Keratinocyte (primary cell): Measurements from ENCODE around the gene PAQR7. TPM values are rescaled to one million over a fixed set of nuclear protein-coding genes. Genes with fewer than 3 reads are reported as not detected.
A peak's percentile ranks its signal among the peaks of the same experiment; 100 is the strongest.

ENCODE experiments used
- DNase-seq: peaks from one replicate; pipeline ENCODE4 v3.0.0-alpha.2; 2011; ENCODE audit warnings: low read depth, missing footprints, low spot score
- FAIRE-seq: peaks from 2 replicates; lab custom pipeline; 2011; peaks lifted over from hg19 to GRCh38; lab: Jason Lieb, UNC
- H2AFZ ChIP-seq: 2 replicates; pipeline ENCODE4 v1.6.0; 2012; ENCODE audit warnings: low read length, control low read depth, inconsistent platforms; ENCODE audit not compliant: control insufficient read depth
- H3K27ac ChIP-seq: 2 replicates; pipeline ENCODE4 v1.5.1; 2011; ENCODE audit warnings: low read length; ENCODE audit not compliant: control insufficient read depth, insufficient read depth
- H3K27me3 ChIP-seq: 3 replicates; pipeline ENCODE4 v1.6.0; 2011; ENCODE audit warnings: low read length; ENCODE audit not compliant: control insufficient read depth, insufficient read depth; ENCODE audit errors: extremely low read depth
- H3K36me3 ChIP-seq, 2 experiments: 2 replicates in 1 of 2; 3 replicates in 1 of 2; pipeline ENCODE4 v1.5.1; 2011; ENCODE audit warnings: low read length in 2 of 2, mild to moderate bottlenecking in 1 of 2; ENCODE audit not compliant: control insufficient read depth in 2 of 2, insufficient read depth in 2 of 2; ENCODE audit errors: extremely low read depth in 1 of 2
- H3K4me1 ChIP-seq: 3 replicates; pipeline ENCODE4 v1.5.1; 2011; ENCODE audit warnings: low read length; ENCODE audit not compliant: control insufficient read depth, insufficient read depth; ENCODE audit errors: extremely low read depth
- H3K4me2 ChIP-seq: 3 replicates; pipeline ENCODE4 v1.6.0; 2011; ENCODE audit warnings: low read depth, low read length; ENCODE audit not compliant: control insufficient read depth, insufficient read depth; ENCODE audit errors: extremely low read depth
- H3K4me3 ChIP-seq, 3 experiments: fragments of 200-600 bp in 1 of 3; sonication (generic) in 1 of 3; 2 replicates in 2 of 3; 3 replicates in 1 of 3; pipeline ENCODE4 v1.5.1; 2011 to 2016; ENCODE audit warnings: low read length in 3 of 3, mild to moderate bottlenecking in 3 of 3, control low read depth in 2 of 3, inconsistent platforms in 1 of 3, low read depth in 1 of 3, mixed read lengths in 1 of 3, mixed run types in 1 of 3, moderate library complexity in 1 of 3; ENCODE audit not compliant: control insufficient read depth in 2 of 3, insufficient read depth in 2 of 3; ENCODE audit errors: extremely low read depth in 1 of 3
- H3K79me2 ChIP-seq: 2 replicates; pipeline ENCODE4 v1.6.0; 2012; ENCODE audit warnings: low read length; ENCODE audit not compliant: control insufficient read depth, insufficient read depth
- H3K9ac ChIP-seq: 3 replicates; pipeline ENCODE4 v1.6.0; 2011; ENCODE audit warnings: low read length; ENCODE audit not compliant: control insufficient read depth, insufficient read depth; ENCODE audit errors: extremely low read depth
- H3K9me1 ChIP-seq: 3 replicates; pipeline ENCODE4 v1.6.0; 2011; ENCODE audit warnings: low read length; ENCODE audit not compliant: control insufficient read depth, insufficient read depth; ENCODE audit errors: extremely low read depth
- H3K9me3 ChIP-seq: 2 replicates; pipeline ENCODE4 v1.5.1; 2012; ENCODE audit warnings: low read depth, low read length; ENCODE audit not compliant: control insufficient read depth
- H4K20me1 ChIP-seq: 3 replicates; pipeline ENCODE4 v1.6.0; 2011; ENCODE audit warnings: low read length; ENCODE audit not compliant: control insufficient read depth, insufficient read depth; ENCODE audit errors: extremely low read depth
- EZH2 ChIP-seq: IDR thresholded peaks from one replicate; pipeline ENCODE4 v1.6.1; 2012; ENCODE audit warnings: inconsistent platforms, mild to moderate bottlenecking, low read length, moderate library complexity
- dilution Hi-C: fragments of 300-500 bp; cut with MboI; formaldehyde crosslinking; loops from one replicate; pipeline ENCODE4 v1.7.0; 2020; ENCODE audit warnings: low sequenced_read_pairs; ENCODE audit not compliant: extremely low pct_ligation_motif_present
- polyA plus RNA-seq, 5 experiments: library from polyadenylated mRNA; depleted of rRNA in 3 of 5; stranded (reverse) in 3 of 5; stranded (forward) in 1 of 5; unstranded in 1 of 5; fragments of >200 nt; gene quantifications; 1 replicate in 1 of 5; 2 replicates in 3 of 5; 3 replicates in 1 of 5; pipeline versions ENCODE4 v1.2.1 to v1.2.3, GENCODE V29; 2011 to 2012; ENCODE audit warnings: missing spikeins in 2 of 5, low read depth in 1 of 5, low replicate concordance in 1 of 5
- TF ChIP-seq, protein P1 (sequence below), 3 experiments: IDR thresholded peaks in 1 of 3; conservative IDR thresholded peaks in 1 of 3; optimal IDR thresholded peaks in 1 of 3; 2 replicates in 2 of 3; 3 replicates in 1 of 3; pipeline versions ENCODE3 to v1.5.1; 2011; ENCODE audit warnings: low read length in 3 of 3, mild to moderate bottlenecking in 3 of 3, moderate library complexity in 2 of 3, control low read depth in 1 of 3, inconsistent platforms in 1 of 3; ENCODE audit not compliant: insufficient read depth in 2 of 3; ENCODE audit errors: extremely low read depth in 1 of 3

The PAQR7 gene
- polyA plus RNA-seq, 1 donor (not counting 4 experiments of a cell fraction or from before 2014, with no cell fraction given) = 14.5 TPM

- H3K9me1 ChIP-seq = no peaks in the 10 kb centered on the region
- peak overlapping the region; percentile 60 for H3K27ac ChIP-seq
- H3K27me3 ChIP-seq = no peaks in the 10 kb centered on the region
- H3K4me1 ChIP-seq = peaks cover 11% of the 10 kb centered on the region
- no peak overlapping the region for H3K4me3 ChIP-seq
- no peaks in the 10 kb centered on the region for H3K36me3 ChIP-seq
- H2AFZ ChIP-seq = no peak overlapping the region
- dilution Hi-C loops = no loop called here
- H3K79me2 ChIP-seq = no peaks in the 10 kb centered on the region
- FAIRE-seq (no peak), DNase-seq (no peak)
- no peaks in the 10 kb centered on the region for H3K9me3 ChIP-seq
- no peak overlapping the region for H3K4me2 ChIP-seq
- TF ChIP-seq EZH2 = no peak
- TF ChIP-seq, protein P1, sequence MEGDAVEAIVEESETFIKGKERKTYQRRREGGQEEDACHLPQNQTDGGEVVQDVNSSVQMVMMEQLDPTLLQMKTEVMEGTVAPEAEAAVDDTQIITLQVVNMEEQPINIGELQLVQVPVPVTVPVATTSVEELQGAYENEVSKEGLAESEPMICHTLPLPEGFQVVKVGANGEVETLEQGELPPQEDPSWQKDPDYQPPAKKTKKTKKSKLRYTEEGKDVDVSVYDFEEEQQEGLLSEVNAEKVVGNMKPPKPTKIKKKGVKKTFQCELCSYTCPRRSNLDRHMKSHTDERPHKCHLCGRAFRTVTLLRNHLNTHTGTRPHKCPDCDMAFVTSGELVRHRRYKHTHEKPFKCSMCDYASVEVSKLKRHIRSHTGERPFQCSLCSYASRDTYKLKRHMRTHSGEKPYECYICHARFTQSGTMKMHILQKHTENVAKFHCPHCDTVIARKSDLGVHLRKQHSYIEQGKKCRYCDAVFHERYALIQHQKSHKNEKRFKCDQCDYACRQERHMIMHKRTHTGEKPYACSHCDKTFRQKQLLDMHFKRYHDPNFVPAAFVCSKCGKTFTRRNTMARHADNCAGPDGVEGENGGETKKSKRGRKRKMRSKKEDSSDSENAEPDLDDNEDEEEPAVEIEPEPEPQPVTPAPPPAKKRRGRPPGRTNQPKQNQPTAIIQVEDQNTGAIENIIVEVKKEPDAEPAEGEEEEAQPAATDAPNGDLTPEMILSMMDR (optimal IDR thresholded peaks at IDR 0.05 in 1 of 3, IDR thresholded peaks at IDR 0.05 in 1 of 3, conservative IDR thresholded peaks at IDR 0.05 in 1 of 3; ENCODE audit: extremely low read depth in 1 of 3, insufficient read depth in 2 of 3, low read length in 3 of 3) = no peak
- no peak overlapping the region for H3K9ac ChIP-seq
- no peaks in the 10 kb centered on the region for H4K20me1 ChIP-seq
Measured at GRCh38 chr1:25913206-25913605, 37.7 kb upstream of the PAQR7 start.

DNA sequence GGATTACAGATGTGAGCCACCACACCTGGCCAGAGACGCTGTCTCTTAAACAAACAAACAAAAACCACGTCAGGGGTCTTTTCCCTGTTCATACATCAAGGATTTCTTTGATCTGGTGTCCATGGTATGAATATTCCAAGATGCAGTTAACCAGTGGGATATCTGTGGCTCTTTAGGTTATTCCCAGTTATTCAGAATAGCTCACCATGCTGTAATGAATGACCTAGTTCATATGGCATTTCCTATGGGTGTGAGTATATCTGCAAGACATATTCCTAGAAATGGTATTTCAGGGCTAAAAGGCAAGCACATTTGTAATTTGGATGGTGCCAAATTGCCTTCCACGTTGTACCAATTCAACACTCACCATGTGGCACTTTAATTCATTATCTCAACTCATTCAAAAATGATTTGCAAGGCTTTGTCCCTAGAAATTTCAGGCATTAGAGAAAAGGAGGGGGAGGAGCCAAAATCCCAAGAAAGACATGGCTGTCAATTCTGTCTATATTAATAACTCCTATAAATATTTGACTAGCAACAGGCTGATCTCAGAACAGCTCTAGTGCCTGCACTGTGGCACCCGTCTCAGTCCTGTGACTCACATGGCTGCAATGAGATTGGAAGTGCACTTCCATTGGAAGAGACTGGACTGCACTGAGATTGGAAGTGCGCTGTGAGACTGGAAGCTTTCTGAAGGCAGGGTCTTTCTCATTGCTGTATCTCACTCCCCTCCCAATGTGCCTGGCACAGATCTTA, 36.7 kb upstream of the PAQR7 start:
- DNase-seq (no peak), FAIRE-seq (peak; percentile 64)
- dilution Hi-C loops = no loop called here
- H3K9me3 ChIP-seq = no peaks in the 10 kb centered on the region
- H4K20me1 ChIP-seq = no peaks in the 10 kb centered on the region
- no peaks in the 10 kb centered on the region for H3K79me2 ChIP-seq
- no peaks in the 10 kb centered on the region for H3K27me3 ChIP-seq
- peak overlapping the region in 1 of 3 experiments; percentile 25 for H3K4me3 ChIP-seq
- no peaks in the 10 kb centered on the region for H3K9me1 ChIP-seq
- peaks cover 11% of the 10 kb centered on the region for H3K4me1 ChIP-seq
- H3K27ac ChIP-seq = peak overlapping the region; percentile 60
- H3K9ac ChIP-seq = no peak overlapping the region
- no peaks in the 10 kb centered on the region for H3K36me3 ChIP-seq
- peak overlapping the region; percentile 67 for H3K4me2 ChIP-seq
- peak overlapping the region; percentile 67 for H2AFZ ChIP-seq
- TF ChIP-seq, protein P1 (optimal IDR thresholded peaks at IDR 0.05 in 1 of 3, IDR thresholded peaks at IDR 0.05 in 1 of 3, conservative IDR thresholded peaks at IDR 0.05 in 1 of 3; ENCODE audit: extremely low read depth in 1 of 3, insufficient read depth in 2 of 3, low read length in 3 of 3) = no peak
- no peak for TF ChIP-seq EZH2
